ENCODE results near the gene ELP4.

DNA sequence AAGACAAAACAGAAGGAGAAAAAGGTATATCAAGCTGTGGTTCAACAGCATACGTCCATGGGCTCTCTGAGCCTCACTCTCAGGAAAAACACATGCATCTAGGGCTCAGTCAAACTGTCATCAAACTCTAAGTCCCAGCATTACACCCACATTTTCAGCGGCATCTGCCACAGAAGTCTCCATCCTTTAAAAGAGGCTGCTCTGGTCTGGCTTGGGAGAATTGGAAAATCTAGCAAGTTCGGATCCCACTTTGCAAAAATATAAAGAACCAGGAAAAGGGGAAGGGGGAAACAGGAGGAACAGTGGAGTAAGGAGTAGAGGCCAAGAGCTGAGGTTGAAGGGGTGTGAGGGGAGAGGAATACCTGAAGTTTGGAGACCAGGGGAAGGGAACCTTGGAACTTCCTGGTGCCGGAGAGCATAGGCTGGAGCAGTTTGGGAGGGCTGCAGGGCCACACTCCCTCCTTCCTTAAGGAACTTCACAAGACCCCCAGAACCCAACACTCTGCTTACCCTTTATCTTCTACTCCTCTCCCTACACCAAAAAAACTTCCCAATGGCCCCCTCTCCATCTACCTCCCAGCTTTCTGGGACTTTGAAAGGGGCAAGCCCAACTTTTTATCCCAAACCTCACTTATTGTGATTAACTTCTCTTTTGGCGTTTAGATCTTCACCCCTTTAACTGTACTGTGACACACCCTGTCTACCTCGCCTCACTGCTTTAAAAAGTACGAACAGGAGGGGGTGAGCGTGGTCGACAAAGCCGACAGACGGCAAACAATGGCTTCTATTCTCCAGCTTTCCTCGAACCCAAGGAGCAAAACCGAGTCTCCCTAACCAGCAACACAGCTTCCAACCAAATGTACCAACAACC, 297.6 kb downstream of the ELP4 start:
- TF ChIP-seq, protein P1, sequence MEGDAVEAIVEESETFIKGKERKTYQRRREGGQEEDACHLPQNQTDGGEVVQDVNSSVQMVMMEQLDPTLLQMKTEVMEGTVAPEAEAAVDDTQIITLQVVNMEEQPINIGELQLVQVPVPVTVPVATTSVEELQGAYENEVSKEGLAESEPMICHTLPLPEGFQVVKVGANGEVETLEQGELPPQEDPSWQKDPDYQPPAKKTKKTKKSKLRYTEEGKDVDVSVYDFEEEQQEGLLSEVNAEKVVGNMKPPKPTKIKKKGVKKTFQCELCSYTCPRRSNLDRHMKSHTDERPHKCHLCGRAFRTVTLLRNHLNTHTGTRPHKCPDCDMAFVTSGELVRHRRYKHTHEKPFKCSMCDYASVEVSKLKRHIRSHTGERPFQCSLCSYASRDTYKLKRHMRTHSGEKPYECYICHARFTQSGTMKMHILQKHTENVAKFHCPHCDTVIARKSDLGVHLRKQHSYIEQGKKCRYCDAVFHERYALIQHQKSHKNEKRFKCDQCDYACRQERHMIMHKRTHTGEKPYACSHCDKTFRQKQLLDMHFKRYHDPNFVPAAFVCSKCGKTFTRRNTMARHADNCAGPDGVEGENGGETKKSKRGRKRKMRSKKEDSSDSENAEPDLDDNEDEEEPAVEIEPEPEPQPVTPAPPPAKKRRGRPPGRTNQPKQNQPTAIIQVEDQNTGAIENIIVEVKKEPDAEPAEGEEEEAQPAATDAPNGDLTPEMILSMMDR (IDR thresholded peaks at IDR 0.05; ENCODE audit: low read length): no peak
- no peak for TF ChIP-seq EZH2 (IDR thresholded peaks at IDR 0.05; ENCODE audit: borderline replicate concordance, low read length)
